Natural killer cell (primary cell): ENCODE measurements around the gene CD40. TPM values are rescaled to one million over a fixed set of nuclear protein-coding genes. Genes with fewer than 3 reads are reported as not detected.

Experiments
- ATAC-seq, 3 donors: fragments of 150-1000 bp in 2 of 3; fragments of 200-7000 bp in 1 of 3; cut with Tn5 transposase; 1 replicate in 1 of 3; 2 replicates in 2 of 3; pipeline ENCODE4 v1.10.0; 2021; ENCODE audit warnings: mild to moderate bottlenecking in 2 of 3, moderate library complexity in 2 of 3
- DNase-seq, 2 donors: peaks; one replicate each; pipeline versions ENCODE4 v3.0.0 to v3.0.0-alpha.2; 2013 to 2021; ENCODE audit warnings: mixed read lengths in 1 of 2
- H3K27ac ChIP-seq: one replicate; pipeline ENCODE4 v1.5.1; 2013; ENCODE audit warnings: mild to moderate bottlenecking, low read length
- H3K27me3 ChIP-seq: one replicate; pipeline ENCODE4 v1.6.1; 2013; ENCODE audit warnings: low read length; ENCODE audit not compliant: control insufficient read depth, insufficient read depth
- H3K36me3 ChIP-seq: one replicate; pipeline ENCODE4 v1.6.1; 2013; ENCODE audit warnings: low read length; ENCODE audit not compliant: control insufficient read depth, insufficient read depth
- H3K4me1 ChIP-seq: one replicate; pipeline ENCODE4 v1.6.1; 2013; ENCODE audit warnings: low read length; ENCODE audit not compliant: control insufficient read depth, insufficient read depth
- H3K4me3 ChIP-seq: one replicate; pipeline ENCODE4 v1.5.1; 2013; ENCODE audit warnings: low read length
- H3K9me3 ChIP-seq: one replicate; pipeline ENCODE4 v1.6.1; 2013; ENCODE audit warnings: low read length; ENCODE audit not compliant: control insufficient read depth, insufficient read depth
- H3K27ac Mint-ChIP-seq, 2 donors: one replicate each; pipeline ENCODE4 v1.8.0; 2022; ENCODE audit warnings: mild to moderate bottlenecking in 2 of 2, mixed read lengths in 2 of 2, moderate library complexity in 1 of 2
- H3K27me3 Mint-ChIP-seq, 2 donors: one replicate each; pipeline ENCODE4 v1.8.0; 2022; ENCODE audit warnings: low read depth in 2 of 2, mixed read lengths in 2 of 2
- H3K36me3 Mint-ChIP-seq: one replicate; pipeline ENCODE4 v1.8.0; 2022; ENCODE audit warnings: mixed read lengths
- H3K4me1 Mint-ChIP-seq, 2 donors: one replicate each; pipeline ENCODE4 v1.8.0; 2022; ENCODE audit warnings: mixed read lengths in 2 of 2
- H3K4me3 Mint-ChIP-seq: one replicate; pipeline ENCODE4 v1.8.0; 2022; ENCODE audit warnings: mild to moderate bottlenecking, moderate library complexity, mixed read lengths
- H3K9me3 Mint-ChIP-seq, 2 donors: one replicate each; pipeline ENCODE4 v1.8.0; 2022; ENCODE audit warnings: mixed read lengths in 2 of 2
- WGBS: methylation state at CpG from one replicate; pipeline ENCODE4 v1.1.7; 2013; ENCODE audit warnings: missing lambda C conversion rate; ENCODE audit not compliant: insufficient coverage; 5-methylcytosine and 5-hydroxymethylcytosine counted together
- intact Hi-C: fragments of 100-400 bp; cut with micrococcal nuclease; formaldehyde crosslinking; loops from one replicate; pipeline ENCODE4 v1.14.2; 2022
- total RNA-seq, 4 donors: library from RNA; stranded (reverse); fragments of 120-200 nt in 1 of 4; gene quantifications; one replicate each; pipeline versions ENCODE4 v1.2.3 to v1.2.4, GENCODE V29; 2013 to 2022
- TF ChIP-seq, protein P1 (sequence below): fragments of 200-600 bp; IDR thresholded peaks from one replicate; pipeline ENCODE4 v1.8.0; 2022; ENCODE audit warnings: antibody characterized with exemption

CD40 gene
- total RNA-seq, 3 donors from 2014 or later (not counting 1 experiment from before 2014, with no cell fraction given) = 7.1 to 9.1 (median 7.2) TPM

DNA sequence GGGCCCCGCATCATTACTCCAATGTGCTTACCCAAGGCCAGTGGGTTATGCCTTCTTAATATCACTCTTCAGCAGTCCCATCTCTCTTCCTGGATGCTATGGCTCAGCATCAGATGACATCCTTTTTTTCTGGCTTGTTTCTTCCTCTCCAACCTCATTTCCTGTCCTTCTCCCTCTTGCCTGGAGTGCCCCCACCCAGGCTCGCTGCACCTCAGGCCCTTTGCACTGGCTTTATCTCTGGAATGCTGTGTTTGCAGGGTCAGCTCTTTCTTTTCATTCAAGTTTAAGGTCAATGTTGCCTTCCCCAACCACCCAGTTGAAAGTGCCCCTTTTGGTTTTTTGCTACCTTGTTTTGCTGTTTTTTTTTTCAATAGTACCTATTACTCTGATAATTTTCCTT lies 36.7 kb downstream of the CD40 start:
- Histone ChIP-seq H3K9me3 (no peaks in the 10 kb centered on the region), H3K4me1 (no peaks in the 10 kb centered on the region), H3K4me3 (no peak overlapping the region), H3K27me3 (no peaks in the 10 kb centered on the region), H3K27ac (no peak overlapping the region), H3K36me3 (no peaks in the 10 kb centered on the region)
- no peaks in the 10 kb centered on the region for H3K4me1 Mint-ChIP-seq
- TF ChIP-seq, protein P1, sequence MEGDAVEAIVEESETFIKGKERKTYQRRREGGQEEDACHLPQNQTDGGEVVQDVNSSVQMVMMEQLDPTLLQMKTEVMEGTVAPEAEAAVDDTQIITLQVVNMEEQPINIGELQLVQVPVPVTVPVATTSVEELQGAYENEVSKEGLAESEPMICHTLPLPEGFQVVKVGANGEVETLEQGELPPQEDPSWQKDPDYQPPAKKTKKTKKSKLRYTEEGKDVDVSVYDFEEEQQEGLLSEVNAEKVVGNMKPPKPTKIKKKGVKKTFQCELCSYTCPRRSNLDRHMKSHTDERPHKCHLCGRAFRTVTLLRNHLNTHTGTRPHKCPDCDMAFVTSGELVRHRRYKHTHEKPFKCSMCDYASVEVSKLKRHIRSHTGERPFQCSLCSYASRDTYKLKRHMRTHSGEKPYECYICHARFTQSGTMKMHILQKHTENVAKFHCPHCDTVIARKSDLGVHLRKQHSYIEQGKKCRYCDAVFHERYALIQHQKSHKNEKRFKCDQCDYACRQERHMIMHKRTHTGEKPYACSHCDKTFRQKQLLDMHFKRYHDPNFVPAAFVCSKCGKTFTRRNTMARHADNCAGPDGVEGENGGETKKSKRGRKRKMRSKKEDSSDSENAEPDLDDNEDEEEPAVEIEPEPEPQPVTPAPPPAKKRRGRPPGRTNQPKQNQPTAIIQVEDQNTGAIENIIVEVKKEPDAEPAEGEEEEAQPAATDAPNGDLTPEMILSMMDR = no peak
- intact Hi-C loops = no loop called here
- H3K4me3 Mint-ChIP-seq = no peak overlapping the region
- H3K9me3 Mint-ChIP-seq = no peaks in the 10 kb centered on the region
- peaks cover 0 to 11% of the 10 kb centered on the region in 2 donors for H3K27me3 Mint-ChIP-seq
- no peak for ATAC-seq
- WGBS = 83% methylated on average over 2 of the region's 2 CpGs
- H3K36me3 Mint-ChIP-seq = no peaks in the 10 kb centered on the region
- DNase-seq = no peak
- no peak overlapping the region for H3K27ac Mint-ChIP-seq

DNA sequence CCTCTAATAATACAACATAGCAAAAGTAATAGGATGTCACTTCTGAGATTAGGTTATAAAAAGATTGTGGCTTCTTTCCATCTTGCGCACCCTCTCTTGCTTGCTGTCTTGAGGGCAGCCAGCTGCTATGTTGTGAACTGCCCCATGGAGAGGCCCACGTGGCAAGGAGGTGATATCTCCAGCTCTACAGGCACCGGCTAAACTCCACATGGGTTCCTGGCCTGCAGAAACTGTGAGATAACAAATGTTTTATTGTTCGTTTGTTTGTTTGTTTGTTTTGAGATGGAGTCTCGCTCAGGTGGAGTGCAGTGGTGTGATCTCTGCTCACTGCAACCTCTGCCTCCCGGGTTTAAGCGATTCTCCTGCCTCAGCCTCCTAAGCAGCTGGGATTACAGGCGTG lies 38.0 kb downstream of the CD40 start:
- ATAC-seq = no peak
- H3K27ac Mint-ChIP-seq = no peak overlapping the region
- TF ChIP-seq, protein P1 = no peak
- no peak for DNase-seq
- no peaks in the 10 kb centered on the region for H3K9me3 ChIP-seq
- no peaks in the 10 kb centered on the region for H3K4me1 Mint-ChIP-seq
- peaks cover 0 to 11% of the 10 kb centered on the region in 2 donors for H3K27me3 Mint-ChIP-seq
- no peaks in the 10 kb centered on the region for H3K4me1 ChIP-seq
- WGBS = 62% methylated on average over 8 of the region's 8 CpGs
- H3K4me3 ChIP-seq = no peak overlapping the region
- no peak overlapping the region for H3K27ac ChIP-seq
- no peak overlapping the region for H3K4me3 Mint-ChIP-seq
- H3K9me3 Mint-ChIP-seq = no peaks in the 10 kb centered on the region
- no peaks in the 10 kb centered on the region for H3K36me3 ChIP-seq
- H3K36me3 Mint-ChIP-seq = no peaks in the 10 kb centered on the region
- intact Hi-C loops = no loop called here
- H3K27me3 ChIP-seq = no peaks in the 10 kb centered on the region

DNA sequence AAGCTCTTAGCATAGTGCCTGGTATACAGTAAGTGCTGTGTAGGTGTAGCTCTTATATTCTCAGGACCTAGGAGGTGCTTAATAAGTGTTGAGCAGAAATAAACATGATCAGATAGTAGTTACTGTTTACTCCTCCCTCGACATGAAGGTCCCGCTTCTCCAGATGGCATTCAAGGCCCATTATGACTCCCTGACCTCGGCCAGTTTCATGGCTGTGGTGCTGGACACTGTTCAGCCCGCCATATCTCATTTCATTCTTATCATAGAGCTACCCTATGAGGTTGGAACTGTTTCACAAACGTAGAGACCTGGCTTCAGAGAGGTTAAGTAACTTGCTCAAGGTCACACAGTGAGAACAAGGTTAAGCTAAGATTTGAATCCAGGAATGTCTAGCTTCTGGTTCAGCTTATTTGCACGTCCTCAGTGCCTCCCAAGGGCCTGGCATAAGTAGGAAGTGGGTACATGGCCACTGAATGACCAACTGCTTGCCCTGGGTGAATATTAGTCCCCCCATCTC lies 39.0 kb downstream of the CD40 start:
- Mint-ChIP-seq H3K4me3 (no peak overlapping the region), H3K27ac (no peak overlapping the region), H3K4me1 (no peaks in the 10 kb centered on the region), H3K27me3 (peaks cover 5 to 11% of the 10 kb centered on the region in 2 donors), H3K36me3 (no peaks in the 10 kb centered on the region), H3K9me3 (no peaks in the 10 kb centered on the region)
- TF ChIP-seq, protein P1 = no peak
- Histone ChIP-seq H3K27ac (no peak overlapping the region), H3K9me3 (no peaks in the 10 kb centered on the region), H3K4me3 (no peak overlapping the region), H3K27me3 (no peaks in the 10 kb centered on the region), H3K36me3 (no peaks in the 10 kb centered on the region), H3K4me1 (no peaks in the 10 kb centered on the region)
- WGBS = 69% methylated on average over 6 of the region's 6 CpGs
- DNase-seq (no peak), ATAC-seq (no peak)
- intact Hi-C loops = no loop called here

DNA sequence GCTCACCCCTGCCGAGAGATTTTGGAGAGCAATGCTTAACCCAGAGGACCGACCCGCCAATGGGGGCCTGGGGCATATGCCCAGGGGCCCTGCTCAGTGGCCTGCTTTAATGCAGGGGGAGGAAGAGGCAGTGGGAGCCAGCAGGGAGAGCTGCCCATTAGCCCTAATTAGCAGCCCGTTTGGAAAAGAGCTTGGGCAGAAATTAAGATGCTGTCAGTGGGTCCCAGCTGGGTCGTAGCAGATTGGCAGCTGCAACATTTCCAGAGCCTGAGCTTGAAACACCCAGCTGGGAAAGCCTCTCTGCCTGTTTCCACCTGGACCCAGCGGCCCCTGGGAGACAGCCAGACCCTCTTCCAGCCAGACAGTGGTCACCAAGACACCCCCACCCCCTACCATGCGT lies 39.5 kb downstream of the CD40 start:
- Histone ChIP-seq H3K9me3 (no peaks in the 10 kb centered on the region), H3K4me3 (no peak overlapping the region), H3K27me3 (no peaks in the 10 kb centered on the region), H3K27ac (no peak overlapping the region), H3K36me3 (no peaks in the 10 kb centered on the region), H3K4me1 (no peaks in the 10 kb centered on the region)
- H3K9me3 Mint-ChIP-seq = no peaks in the 10 kb centered on the region
- H3K4me3 Mint-ChIP-seq = no peak overlapping the region
- H3K27me3 Mint-ChIP-seq = peaks cover 10 to 16% of the 10 kb centered on the region in 2 donors
- WGBS = 73% methylated on average over 7 of the region's 7 CpGs
- TF ChIP-seq, protein P1 = no peak
- intact Hi-C loops = no loop called here
- ATAC-seq (no peak), DNase-seq (no peak)
- no peaks in the 10 kb centered on the region for H3K36me3 Mint-ChIP-seq
- H3K27ac Mint-ChIP-seq = no peak overlapping the region
- no peaks in the 10 kb centered on the region for H3K4me1 Mint-ChIP-seq
